NT2/D1 (cell line): Measurements from ENCODE around the gene KCNQ1.

ENCODE experiments used
- SUZ12 ChIP-seq: IDR thresholded peaks from 2 replicates; pipeline ENCODE4 v1.6.1; 2011; ENCODE audit not compliant: insufficient read length, insufficient read depth; ENCODE audit errors: extremely low read depth
- YY1 ChIP-seq: IDR thresholded peaks from 2 replicates; pipeline ENCODE4 v1.6.1; 2011; ENCODE audit not compliant: insufficient read length, insufficient read depth
- ZNF274 ChIP-seq: IDR thresholded peaks from 2 replicates; pipeline ENCODE4 v1.6.1; 2011; ENCODE audit warnings: mild to moderate bottlenecking, low read depth, low read length

DNA sequence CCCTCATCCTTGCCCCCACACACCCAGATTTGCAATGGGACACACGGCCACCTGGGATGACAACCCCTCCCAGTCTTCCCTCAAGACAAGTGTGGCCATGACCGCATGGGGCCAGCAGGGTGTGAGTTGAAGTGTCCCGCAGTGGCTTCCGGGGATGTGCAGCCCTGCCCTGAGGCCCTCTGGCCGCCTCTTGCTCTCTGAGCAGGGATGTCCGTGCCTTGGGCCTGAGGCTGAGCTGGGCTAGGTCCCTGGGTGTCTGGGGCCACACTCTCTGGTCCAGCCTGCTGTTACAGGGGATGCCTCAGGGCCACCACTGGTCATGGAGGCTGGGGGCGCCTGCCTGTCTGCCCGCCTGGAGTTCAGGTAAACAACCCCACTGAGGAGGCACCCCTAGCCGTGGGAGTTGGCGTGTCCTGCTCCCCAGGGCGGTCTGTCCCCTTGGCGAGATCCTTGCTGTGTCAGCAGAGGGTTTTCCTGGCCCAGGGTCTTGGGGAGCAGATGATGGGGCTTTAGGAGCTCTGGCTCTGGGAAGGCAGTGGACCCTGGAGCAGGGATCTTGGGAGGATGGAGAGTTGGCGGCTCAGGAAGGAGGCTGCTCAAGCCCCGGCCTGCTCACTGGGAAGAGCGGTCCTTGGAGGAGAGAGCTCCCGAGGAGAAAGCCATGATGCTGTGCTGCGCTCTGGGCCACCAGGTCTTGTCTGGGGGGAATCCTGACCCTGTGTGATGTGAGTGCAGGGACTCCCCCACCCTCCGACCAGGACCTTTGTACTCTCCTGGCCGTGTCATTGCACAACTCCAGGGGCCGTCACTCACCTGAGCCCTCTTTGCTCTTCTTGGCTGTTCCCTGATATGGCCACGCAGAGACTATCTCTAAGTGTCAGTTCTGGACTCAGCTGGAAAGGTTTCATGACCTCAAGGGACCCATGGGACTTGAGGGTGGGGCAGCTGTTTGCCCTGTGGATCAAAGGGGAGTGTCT, 67.9 kb downstream of the KCNQ1 start:
- TF ChIP-seq ZNF274 = no peak
- TF ChIP-seq YY1 = no peak
- no peak for TF ChIP-seq SUZ12
